GM12873 (cell line): ENCODE measurements around the gene EML3.

Experiments used
- CTCF ChIP-seq: IDR thresholded peaks from 2 replicates; pipeline ENCODE4 v1.5.1; 2012; ENCODE audit warnings: low read depth, mild to moderate bottlenecking, moderate library complexity, low read length, control low read depth; ENCODE audit not compliant: insufficient read depth; ENCODE audit errors: missing control alignments

EML3 gene

GRCh38 chr11:62612366-62613290 lies at the start of gene EML3, which contains the start of gene ROM1:
Gene EML3, minus strand, starts transcription at chr11:62612775. Its CDS starts 318 bp downstream, at chr11:62612457.
Gene ROM1, plus strand, starts transcription at chr11:62613257. Its CDS starts 25 bp downstream, at chr11:62613282.
- peak; percentile 91 for TF ChIP-seq CTCF

- TF ChIP-seq CTCF: no peak
Observed at GRCh38 chr11:62656796-62657429, 44.3 kb upstream of the EML3 start.

GRCh38 chr11:62654297-62654696 lies 41.7 kb upstream of the EML3 start:
- TF ChIP-seq CTCF: no peak

GRCh38 chr11:62652161-62653006 lies 39.8 kb upstream of the EML3 start:
- no peak for TF ChIP-seq CTCF

- no peak for TF ChIP-seq CTCF
Observed at GRCh38 chr11:62649486-62649885, 36.9 kb upstream of the EML3 start.

- no peak for TF ChIP-seq CTCF
Observed at GRCh38 chr11:62648967-62649364, 36.4 kb upstream of the EML3 start.
